ENCODE data around the gene MAOA. TPM values are rescaled to one million over a fixed set of nuclear protein-coding genes. Genes with fewer than 3 reads are reported as not detected.

The MAOA gene
- total and polyA plus RNA-seq, 2 donors (not counting 3 experiments of a cell fraction or from before 2014, with no cell fraction given): 12.6 to 23.5 TPM

DNA sequence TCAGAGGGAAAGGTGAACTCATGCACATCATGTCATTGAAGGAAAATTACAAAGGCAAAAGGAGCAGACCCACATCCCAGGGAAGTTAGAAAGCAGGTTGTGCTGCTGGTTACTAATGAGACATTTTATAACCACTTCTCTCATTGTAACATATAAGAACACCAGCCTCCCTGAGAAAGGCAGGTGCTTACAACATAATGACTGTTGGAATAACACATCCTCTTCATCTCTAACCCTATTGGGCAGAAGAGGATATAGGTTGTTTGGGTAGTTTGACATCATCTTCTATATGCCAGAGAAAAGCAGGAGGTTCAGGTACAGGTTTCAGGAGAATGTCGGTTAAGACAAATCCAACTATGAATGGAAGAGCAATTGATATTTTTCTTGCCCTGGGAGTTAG lies 77.6 kb downstream of the MAOA start:
- POLR2A ChIA-PET: no interaction called here
- FAIRE-seq (no peak), DNase-seq (ENCODE audit: low read depth, low spot score) (no peak)
- Histone ChIP-seq H3K36me3 (ENCODE audit: control insufficient read depth in 2 of 2, extremely low read depth in 1 of 2, insufficient read depth in 2 of 2, low read length in 2 of 2) (no peaks in the 10 kb centered on the region), H3K4me1 (ENCODE audit: control insufficient read depth, extremely low read depth, insufficient read depth, low read length) (no peaks in the 10 kb centered on the region), H3K79me2 (ENCODE audit: control insufficient read depth, insufficient read depth, low read length) (no peaks in the 10 kb centered on the region), H3K9ac (replicated peaks; ENCODE audit: extremely low read depth, insufficient read depth, low read length) (no peak overlapping the region), H3K27ac (ENCODE audit: insufficient read depth, low read depth, low read length) (no peak overlapping the region), H3K9me3 (replicated peaks; ENCODE audit: control insufficient read depth, insufficient read depth, low read length) (no peaks in the 10 kb centered on the region), H3K27me3 (ENCODE audit: control insufficient read depth in 2 of 2, insufficient read depth in 2 of 2, low read length in 2 of 2) (no peaks in the 10 kb centered on the region), H2AFZ (ENCODE audit: low read depth, low read length) (no peak overlapping the region), H3K4me2 (ENCODE audit: insufficient read depth, low read length) (no peak overlapping the region), H3K9me1 (replicated peaks; ENCODE audit: control insufficient read depth, extremely low read depth, insufficient read depth, low read length) (no peaks in the 10 kb centered on the region), H3K4me3 (replicated peaks in 1 of 3; ENCODE audit: insufficient read depth in 1 of 3, low read depth in 1 of 3, low read length in 3 of 3) (no peak overlapping the region), H4K20me1 (replicated peaks; ENCODE audit: control insufficient read depth, extremely low read depth, insufficient read depth, low read length) (no peaks in the 10 kb centered on the region)
- intact Hi-C loops (cut with micrococcal nuclease): no loop called here
- CTCF ChIA-PET: no interaction called here
- TF ChIP-seq FOS (IDR thresholded peaks at IDR 0.05; ENCODE audit: borderline replicate concordance, insufficient read depth, low read length) (no peak), MYC (IDR thresholded peaks at IDR 0.05; ENCODE audit: low read depth, low read length) (no peak), GATA2 (IDR thresholded peaks at IDR 0.05; ENCODE audit: insufficient read depth, insufficient read length, low read depth, low read length) (no peak), POLR2AphosphoS5 (IDR thresholded peaks at IDR 0.05; ENCODE audit: insufficient read depth, low read depth, low read length) (no peak), EZH2 (IDR thresholded peaks at IDR 0.05; ENCODE audit: borderline replicate concordance, low read depth, low read length, severe bottlenecking) (no peak), JUN (IDR thresholded peaks at IDR 0.05; ENCODE audit: borderline replicate concordance, insufficient read depth, insufficient read length, low read depth) (no peak), POLR2A (IDR thresholded peaks at IDR 0.05; ENCODE audit: low read depth, low read length) (no peak)
- TF ChIP-seq, protein P1, sequence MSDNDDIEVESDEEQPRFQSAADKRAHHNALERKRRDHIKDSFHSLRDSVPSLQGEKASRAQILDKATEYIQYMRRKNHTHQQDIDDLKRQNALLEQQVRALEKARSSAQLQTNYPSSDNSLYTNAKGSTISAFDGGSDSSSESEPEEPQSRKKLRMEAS (IDR thresholded peaks at IDR 0.05; ENCODE audit: insufficient read depth, insufficient read length): no peak
- TF ChIP-seq, protein P2, sequence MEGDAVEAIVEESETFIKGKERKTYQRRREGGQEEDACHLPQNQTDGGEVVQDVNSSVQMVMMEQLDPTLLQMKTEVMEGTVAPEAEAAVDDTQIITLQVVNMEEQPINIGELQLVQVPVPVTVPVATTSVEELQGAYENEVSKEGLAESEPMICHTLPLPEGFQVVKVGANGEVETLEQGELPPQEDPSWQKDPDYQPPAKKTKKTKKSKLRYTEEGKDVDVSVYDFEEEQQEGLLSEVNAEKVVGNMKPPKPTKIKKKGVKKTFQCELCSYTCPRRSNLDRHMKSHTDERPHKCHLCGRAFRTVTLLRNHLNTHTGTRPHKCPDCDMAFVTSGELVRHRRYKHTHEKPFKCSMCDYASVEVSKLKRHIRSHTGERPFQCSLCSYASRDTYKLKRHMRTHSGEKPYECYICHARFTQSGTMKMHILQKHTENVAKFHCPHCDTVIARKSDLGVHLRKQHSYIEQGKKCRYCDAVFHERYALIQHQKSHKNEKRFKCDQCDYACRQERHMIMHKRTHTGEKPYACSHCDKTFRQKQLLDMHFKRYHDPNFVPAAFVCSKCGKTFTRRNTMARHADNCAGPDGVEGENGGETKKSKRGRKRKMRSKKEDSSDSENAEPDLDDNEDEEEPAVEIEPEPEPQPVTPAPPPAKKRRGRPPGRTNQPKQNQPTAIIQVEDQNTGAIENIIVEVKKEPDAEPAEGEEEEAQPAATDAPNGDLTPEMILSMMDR (IDR thresholded peaks at IDR 0.05; ENCODE audit: extremely low read depth in 1 of 2, insufficient read depth in 1 of 2, low read depth in 1 of 2, low read length in 2 of 2): no peak
- no TSS peak for BruUV-seq (replicated peaks)
- dilution Hi-C loops (cut with MboI; ENCODE audit: extremely low pct_ligation_motif_present, low sequenced_read_pairs): no loop called here
